ENCODE data around the gene PPIF. TPM values are rescaled to one million over a fixed set of nuclear protein-coding genes. Genes with fewer than 3 reads are reported as not detected.
A peak's percentile ranks its signal among the peaks of the same experiment; 100 is the strongest.

PPIF gene
- total and polyA plus RNA-seq, 4 donors: 9.0 to 21.2 (median 14.0) TPM

- 99 to 100% methylated on average over 2 of the region's 2 CpGs for WGBS, 2 donors
- no peaks in the 10 kb centered on the region for H3K4me1 ChIP-seq (ENCODE audit: control insufficient read depth in 1 of 2, insufficient read depth in 2 of 2, low read length in 2 of 2)
- H3K4me3 ChIP-seq (ENCODE audit: low read length in 2 of 2): no peak overlapping the region
- H3K36me3 ChIP-seq (ENCODE audit: control insufficient read depth in 1 of 2, insufficient read depth in 2 of 2, low read length in 1 of 2): no peaks in the 10 kb centered on the region
- no peaks in the 10 kb centered on the region for H3K9me3 ChIP-seq (ENCODE audit: control insufficient read depth, low read length)
- H3K27me3 ChIP-seq (ENCODE audit: control insufficient read depth in 1 of 2, insufficient read depth in 2 of 2, low read length in 1 of 2): no peaks in the 10 kb centered on the region
- no peak overlapping the region for H3K27ac ChIP-seq (ENCODE audit: low read depth in 1 of 2, low read length in 2 of 2)
- ATAC-seq (ENCODE audit: low FRiP score): no peak
- DNase-seq: no peak
- intact Hi-C loops (cut with DNase I): no loop called here
Measured at GRCh38 chr10:79320316-79320715, 27.0 kb upstream of the PPIF start.

GRCh38 chr10:79320820-79321493 is 26.3 kb upstream of the PPIF start:
- Histone ChIP-seq H3K4me1 (ENCODE audit: control insufficient read depth in 1 of 2, insufficient read depth in 2 of 2, low read length in 2 of 2) (no peaks in the 10 kb centered on the region), H3K36me3 (ENCODE audit: control insufficient read depth in 1 of 2, insufficient read depth in 2 of 2, low read length in 1 of 2) (no peaks in the 10 kb centered on the region), H3K27ac (ENCODE audit: low read depth in 1 of 2, low read length in 2 of 2) (no peak overlapping the region), H3K27me3 (ENCODE audit: control insufficient read depth in 1 of 2, insufficient read depth in 2 of 2, low read length in 1 of 2) (no peaks in the 10 kb centered on the region), H3K4me3 (ENCODE audit: low read length in 2 of 2) (no peak overlapping the region), H3K9me3 (ENCODE audit: control insufficient read depth, low read length) (no peaks in the 10 kb centered on the region)
- WGBS, 2 donors: 88 to 90% methylated on average over 7 of the region's 7 CpGs
- ATAC-seq (ENCODE audit: low FRiP score) (no peak), DNase-seq (no peak)
- intact Hi-C loops (cut with DNase I): no loop called here

GRCh38 chr10:79321494-79321882 is 25.8 kb upstream of the PPIF start:
- no peak for ATAC-seq (ENCODE audit: low FRiP score)
- no peaks in the 10 kb centered on the region for H3K9me3 ChIP-seq (ENCODE audit: control insufficient read depth, low read length)

GRCh38 chr10:79321951-79322350 is 25.3 kb upstream of the PPIF start:
- no peak for DNase-seq
- no peaks in the 10 kb centered on the region for H3K27me3 ChIP-seq (ENCODE audit: control insufficient read depth in 1 of 2, insufficient read depth in 2 of 2, low read length in 1 of 2)
- H3K9me3 ChIP-seq (ENCODE audit: control insufficient read depth, low read length): no peaks in the 10 kb centered on the region
- no peak for ATAC-seq (ENCODE audit: low FRiP score)
- H3K4me1 ChIP-seq (ENCODE audit: control insufficient read depth in 1 of 2, insufficient read depth in 2 of 2, low read length in 2 of 2): no peaks in the 10 kb centered on the region
- intact Hi-C loops (cut with DNase I): no loop called here
- no peak overlapping the region for H3K27ac ChIP-seq (ENCODE audit: low read depth in 1 of 2, low read length in 2 of 2)
- no peak overlapping the region for H3K4me3 ChIP-seq (ENCODE audit: low read length in 2 of 2)
- no peaks in the 10 kb centered on the region for H3K36me3 ChIP-seq (ENCODE audit: control insufficient read depth in 1 of 2, insufficient read depth in 2 of 2, low read length in 1 of 2)

More at GRCh38 chr10:79321494-79321882, 25.8 kb upstream of the PPIF start:
- peak in 1 of 2 donors; percentile 43 for DNase-seq
- Histone ChIP-seq H3K36me3 (ENCODE audit: control insufficient read depth in 1 of 2, insufficient read depth in 2 of 2, low read length in 1 of 2) (no peaks in the 10 kb centered on the region), H3K4me3 (ENCODE audit: low read length in 2 of 2) (no peak overlapping the region), H3K4me1 (ENCODE audit: control insufficient read depth in 1 of 2, insufficient read depth in 2 of 2, low read length in 2 of 2) (no peaks in the 10 kb centered on the region), H3K27me3 (ENCODE audit: control insufficient read depth in 1 of 2, insufficient read depth in 2 of 2, low read length in 1 of 2) (no peaks in the 10 kb centered on the region), H3K27ac (ENCODE audit: low read depth in 1 of 2, low read length in 2 of 2) (no peak overlapping the region)
- 58 to 80% methylated on average over 2 of the region's 2 CpGs for WGBS, 2 donors
- intact Hi-C loops (cut with DNase I): no loop called here

- Histone ChIP-seq H3K4me1 (ENCODE audit: control insufficient read depth in 1 of 2, insufficient read depth in 2 of 2, low read length in 2 of 2) (no peaks in the 10 kb centered on the region), H3K27me3 (ENCODE audit: control insufficient read depth in 1 of 2, insufficient read depth in 2 of 2, low read length in 1 of 2) (no peaks in the 10 kb centered on the region), H3K4me3 (ENCODE audit: low read length in 2 of 2) (no peak overlapping the region), H3K9me3 (ENCODE audit: control insufficient read depth, low read length) (no peaks in the 10 kb centered on the region), H3K27ac (ENCODE audit: low read depth in 1 of 2, low read length in 2 of 2) (no peak overlapping the region), H3K36me3 (ENCODE audit: control insufficient read depth in 1 of 2, insufficient read depth in 2 of 2, low read length in 1 of 2) (no peaks in the 10 kb centered on the region)
- ATAC-seq (ENCODE audit: low FRiP score) (no peak), DNase-seq (peak; percentile 71 to 89)
- WGBS, 2 donors: 90 to 92% methylated on average over 15 of the region's 15 CpGs
- intact Hi-C loops (cut with DNase I): no loop called here
Measured at GRCh38 chr10:79322616-79323543, 24.4 kb upstream of the PPIF start.

GRCh38 chr10:79323602-79324001 is 23.7 kb upstream of the PPIF start:
- Histone ChIP-seq H3K36me3 (ENCODE audit: control insufficient read depth in 1 of 2, insufficient read depth in 2 of 2, low read length in 1 of 2) (no peaks in the 10 kb centered on the region), H3K4me1 (ENCODE audit: control insufficient read depth in 1 of 2, insufficient read depth in 2 of 2, low read length in 2 of 2) (no peaks in the 10 kb centered on the region), H3K27me3 (ENCODE audit: control insufficient read depth in 1 of 2, insufficient read depth in 2 of 2, low read length in 1 of 2) (no peaks in the 10 kb centered on the region), H3K27ac (ENCODE audit: low read depth in 1 of 2, low read length in 2 of 2) (no peak overlapping the region), H3K9me3 (ENCODE audit: control insufficient read depth, low read length) (no peaks in the 10 kb centered on the region), H3K4me3 (ENCODE audit: low read length in 2 of 2) (no peak overlapping the region)
- intact Hi-C loops (cut with DNase I): no loop called here
- WGBS, 2 donors: 93 to 94% methylated on average over 1 of the region's 1 CpG
- DNase-seq (no peak), ATAC-seq (ENCODE audit: low FRiP score) (no peak)

- DNase-seq: peak in 1 of 2 donors; percentile 27
Measured at GRCh38 chr10:79324032-79324695, 23.1 kb upstream of the PPIF start.

GRCh38 chr10:79326361-79327089 is 20.7 kb upstream of the PPIF start:
- Histone ChIP-seq H3K4me1 (ENCODE audit: control insufficient read depth in 1 of 2, insufficient read depth in 2 of 2, low read length in 2 of 2) (no peaks in the 10 kb centered on the region), H3K9me3 (ENCODE audit: control insufficient read depth, low read length) (no peaks in the 10 kb centered on the region), H3K27me3 (ENCODE audit: control insufficient read depth in 1 of 2, insufficient read depth in 2 of 2, low read length in 1 of 2) (no peaks in the 10 kb centered on the region), H3K27ac (ENCODE audit: low read depth in 1 of 2, low read length in 2 of 2) (no peak overlapping the region), H3K36me3 (ENCODE audit: control insufficient read depth in 1 of 2, insufficient read depth in 2 of 2, low read length in 1 of 2) (no peaks in the 10 kb centered on the region), H3K4me3 (ENCODE audit: low read length in 2 of 2) (no peak overlapping the region)
- WGBS, 2 donors: 93 to 97% methylated on average over 3 of the region's 3 CpGs
- intact Hi-C loops (cut with DNase I): no loop called here
- ATAC-seq (ENCODE audit: low FRiP score) (no peak), DNase-seq (peak in 1 of 2 donors; percentile 35)

More at GRCh38 chr10:79324032-79324695, 23.1 kb upstream of the PPIF start:
- Histone ChIP-seq H3K4me1 (ENCODE audit: control insufficient read depth in 1 of 2, insufficient read depth in 2 of 2, low read length in 2 of 2) (no peaks in the 10 kb centered on the region), H3K9me3 (ENCODE audit: control insufficient read depth, low read length) (no peaks in the 10 kb centered on the region), H3K4me3 (ENCODE audit: low read length in 2 of 2) (no peak overlapping the region), H3K27ac (ENCODE audit: low read depth in 1 of 2, low read length in 2 of 2) (no peak overlapping the region), H3K27me3 (ENCODE audit: control insufficient read depth in 1 of 2, insufficient read depth in 2 of 2, low read length in 1 of 2) (no peaks in the 10 kb centered on the region), H3K36me3 (ENCODE audit: control insufficient read depth in 1 of 2, insufficient read depth in 2 of 2, low read length in 1 of 2) (no peaks in the 10 kb centered on the region)
- no peak for ATAC-seq (ENCODE audit: low FRiP score)
- 75 to 80% methylated on average over 10 of the region's 10 CpGs for WGBS, 2 donors
- intact Hi-C loops (cut with DNase I): no loop called here
